BJ (cell line): ENCODE data around the gene DGKQ. TPM values are rescaled to one million over a fixed set of nuclear protein-coding genes. Genes with fewer than 3 reads are reported as not detected.

Experiments used
- CTCF ChIA-PET: fragments of 350-600 bp; formaldehyde crosslinking; extraction: SDS; loops from one replicate; lab custom pipeline; 2021; ENCODE audit warnings: antibody characterized with exemption, inconsistent platforms; lab: Yijun Ruan, JAX
- POLR2A ChIA-PET: fragments of 300-600 bp; sonication (Branson Sonifier 250); formaldehyde crosslinking; extraction: SDS; loops from one replicate; lab custom pipeline; 2021; ENCODE audit warnings: antibody characterized with exemption; lab: Charles Lee
- DNase-seq: peaks from one replicate; pipeline ENCODE4 v3.0.0-alpha.2; 2011; ENCODE audit warnings: low read depth
- H3K27me3 ChIP-seq: 2 replicates; pipeline ENCODE4 v1.6.0; 2011; ENCODE audit warnings: low read length; ENCODE audit not compliant: control insufficient read depth, insufficient read depth
- H3K36me3 ChIP-seq: 2 replicates; pipeline ENCODE4 v1.5.1; 2011; ENCODE audit warnings: low read length; ENCODE audit not compliant: control insufficient read depth, insufficient read depth
- H3K4me3 ChIP-seq: 2 replicates; pipeline ENCODE4 v1.5.1; 2011; ENCODE audit warnings: low read depth, mild to moderate bottlenecking, control low read depth, low read length
- polyA plus RNA-seq: library from polyadenylated mRNA; depleted of rRNA; stranded (reverse); fragments of >200 nt; gene quantifications from 2 replicates; pipeline ENCODE4 v1.2.3, GENCODE V29; 2011
- TF ChIP-seq, protein P1 (sequence below): IDR thresholded peaks from 2 replicates; pipeline ENCODE4 v1.5.1; 2011; ENCODE audit warnings: low read depth, mild to moderate bottlenecking, control low read depth, inconsistent platforms, low read length, moderate library complexity; ENCODE audit not compliant: insufficient read depth

The DGKQ gene
- polyA plus RNA-seq, 1 experiment = 6.5 TPM

DNA sequence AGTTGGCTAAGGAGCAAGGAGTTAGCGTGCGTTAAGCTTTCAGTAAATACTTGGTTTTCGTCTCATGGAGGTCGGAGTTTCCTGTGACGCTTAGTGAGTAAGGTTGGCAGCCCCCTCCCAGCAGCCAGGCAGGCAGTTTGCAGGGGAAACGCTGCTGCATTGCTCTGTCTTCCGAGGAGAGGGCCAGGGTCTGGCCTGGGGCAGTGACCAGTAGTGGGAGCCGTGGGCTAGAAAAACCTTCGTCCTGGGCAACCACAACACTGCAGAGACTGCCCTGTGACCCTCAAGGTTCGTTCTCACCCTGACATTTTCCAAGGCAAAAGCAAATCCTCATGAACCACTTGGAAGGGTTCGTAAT lies 40.7 kb downstream of the DGKQ start:
- 0 out of 2 replicates have a peak, but pooled peaks cover 3% of the 10 kb centered on the region for H3K36me3 ChIP-seq
- ChIA-PET CTCF (interaction anchor here (1.0 to 1.7 kb wide), 3 partner anchors 10 to 140 kb away, joined by 3 read pairs; no protein-coding TSS in a partner anchor), POLR2A (no interaction called here)
- peak overlapping the region; percentile 100 for H3K4me3 ChIP-seq
- no peak for DNase-seq
- no peaks in the 10 kb centered on the region for H3K27me3 ChIP-seq
- TF ChIP-seq, protein P1, sequence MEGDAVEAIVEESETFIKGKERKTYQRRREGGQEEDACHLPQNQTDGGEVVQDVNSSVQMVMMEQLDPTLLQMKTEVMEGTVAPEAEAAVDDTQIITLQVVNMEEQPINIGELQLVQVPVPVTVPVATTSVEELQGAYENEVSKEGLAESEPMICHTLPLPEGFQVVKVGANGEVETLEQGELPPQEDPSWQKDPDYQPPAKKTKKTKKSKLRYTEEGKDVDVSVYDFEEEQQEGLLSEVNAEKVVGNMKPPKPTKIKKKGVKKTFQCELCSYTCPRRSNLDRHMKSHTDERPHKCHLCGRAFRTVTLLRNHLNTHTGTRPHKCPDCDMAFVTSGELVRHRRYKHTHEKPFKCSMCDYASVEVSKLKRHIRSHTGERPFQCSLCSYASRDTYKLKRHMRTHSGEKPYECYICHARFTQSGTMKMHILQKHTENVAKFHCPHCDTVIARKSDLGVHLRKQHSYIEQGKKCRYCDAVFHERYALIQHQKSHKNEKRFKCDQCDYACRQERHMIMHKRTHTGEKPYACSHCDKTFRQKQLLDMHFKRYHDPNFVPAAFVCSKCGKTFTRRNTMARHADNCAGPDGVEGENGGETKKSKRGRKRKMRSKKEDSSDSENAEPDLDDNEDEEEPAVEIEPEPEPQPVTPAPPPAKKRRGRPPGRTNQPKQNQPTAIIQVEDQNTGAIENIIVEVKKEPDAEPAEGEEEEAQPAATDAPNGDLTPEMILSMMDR = no peak

DNA sequence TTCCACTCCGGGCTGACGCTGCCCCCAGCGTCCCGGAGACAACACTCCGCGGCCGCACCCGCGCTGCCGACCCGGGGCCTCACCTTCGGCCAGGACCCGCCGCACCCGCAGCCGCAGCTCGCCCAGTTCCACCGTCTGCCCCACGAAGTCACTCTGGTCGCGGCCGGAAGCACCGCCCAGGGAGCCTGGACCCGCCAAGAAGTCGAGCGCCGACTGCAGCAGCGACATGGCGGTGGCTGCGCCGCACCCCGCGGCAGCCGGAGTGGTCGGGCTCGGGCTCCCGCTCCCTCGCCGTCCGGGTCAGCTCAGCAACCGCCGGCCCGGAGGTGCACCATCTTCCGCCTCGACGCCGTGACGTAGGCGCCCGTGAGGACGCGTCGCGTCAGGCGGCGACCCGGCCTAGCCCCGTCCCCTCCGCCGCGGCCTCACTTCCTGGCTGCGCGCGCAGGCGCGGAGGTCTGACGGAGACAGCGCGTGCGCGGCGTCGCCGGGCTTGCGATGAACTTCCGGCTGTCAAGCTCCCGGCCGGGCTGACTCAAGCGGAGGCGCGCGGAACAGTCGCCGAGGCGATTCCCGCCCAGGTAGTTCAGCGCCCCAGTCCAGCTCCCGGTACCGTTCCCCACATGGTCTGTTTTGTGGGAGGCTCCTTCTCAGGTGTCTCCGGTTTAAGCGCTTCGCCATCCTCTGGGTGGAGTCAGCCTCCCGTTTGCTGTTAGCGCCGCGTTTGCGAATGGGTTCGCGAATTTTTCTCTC lies 41.2 kb downstream of the DGKQ start, which contains the start of the genes GAK and TMEM175:
Gene GAK (minus strand): TSS at position 357 of the 753 bp plus-strand sequence. CDS start 129 bp downstream, at position 228.
Gene TMEM175 (plus strand): TSS at position 501 of the 753 bp plus-strand sequence. CDS start 15,280 bp downstream, outside the sequence.
- Histone ChIP-seq H3K36me3 (0 out of 2 replicates have a peak, but pooled peaks cover 3% of the 10 kb centered on the region), H3K4me3 (peak within 1 kb of the TSS; percentile 100), H3K27me3 (no peaks in the 10 kb centered on the region)
- TF ChIP-seq, protein P1 = no peak
- ChIA-PET POLR2A (no interaction called here), CTCF (interaction anchor here (1.0 to 1.7 kb wide), 2 partner anchors 102 to 141 kb away, joined by 3 read pairs; no protein-coding TSS in a partner anchor)
- peak; percentile 84 for DNase-seq

DNA sequence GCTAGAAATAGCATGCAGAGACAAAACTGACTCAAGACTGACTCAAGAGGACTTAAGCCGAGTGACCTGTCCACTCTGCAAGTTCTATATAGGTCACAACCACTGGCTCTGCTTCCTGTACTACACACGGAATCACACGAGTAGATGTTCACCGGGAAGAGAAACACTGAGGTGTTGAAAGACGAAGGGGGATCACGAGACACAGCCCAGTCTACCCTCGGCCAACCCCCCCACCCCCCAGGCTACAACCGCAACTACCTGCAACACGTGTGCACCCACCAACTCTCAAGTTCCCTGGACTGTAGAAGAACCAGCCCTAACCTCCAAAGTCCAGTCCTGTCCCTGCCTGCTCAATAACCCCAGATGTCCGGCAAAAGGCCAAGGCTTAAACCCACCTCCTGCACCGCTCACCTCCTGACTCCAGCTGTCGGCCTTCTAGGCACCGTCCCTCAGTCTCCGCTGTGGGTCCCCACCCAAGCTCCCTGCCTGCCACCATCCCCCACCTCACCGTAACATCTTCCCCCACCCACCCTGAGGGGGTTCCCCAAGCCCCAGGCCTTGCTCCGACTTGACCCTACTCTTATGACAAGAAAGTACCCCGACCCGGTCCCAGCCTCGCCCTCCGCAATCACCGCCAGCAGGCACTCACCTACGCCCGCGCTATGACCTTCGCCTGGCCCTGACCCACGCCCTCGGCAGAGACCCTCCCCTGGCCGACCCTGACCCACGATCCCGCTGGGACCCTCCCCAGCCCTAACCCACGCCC lies 42.0 kb downstream of the DGKQ start:
- Histone ChIP-seq H3K4me3 (peak overlapping the region; percentile 100), H3K36me3 (0 out of 2 replicates have a peak, but pooled peaks cover 3% of the 10 kb centered on the region), H3K27me3 (no peaks in the 10 kb centered on the region)
- CTCF ChIA-PET = interaction anchor here (1.5 kb wide), 1 partner anchor 10 kb away, joined by 3 read pairs; no protein-coding TSS in a partner anchor
- DNase-seq = no peak
- TF ChIP-seq, protein P1 = no peak
- POLR2A ChIA-PET = interaction anchor here (0.5 kb wide), 1 partner anchor 204 kb away, joined by 5 read pairs; no protein-coding TSS in a partner anchor

DNA sequence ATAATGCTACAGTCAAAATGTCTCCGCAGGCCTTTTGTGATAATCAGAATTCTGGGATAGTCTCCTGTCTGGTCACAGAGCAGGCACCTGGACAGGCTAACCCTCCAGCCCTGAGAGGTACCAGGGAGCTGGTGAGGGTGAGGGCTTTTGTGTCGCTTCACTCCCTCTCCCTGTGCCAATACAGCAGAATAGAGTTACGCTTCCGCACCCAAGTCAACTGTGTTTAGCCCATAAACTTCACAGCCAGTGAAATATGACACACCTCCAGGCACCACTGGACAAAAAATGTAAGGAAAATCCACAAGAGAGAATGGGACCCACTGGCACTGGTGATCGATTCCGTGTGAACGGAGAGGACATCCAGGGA lies 42.6 kb downstream of the DGKQ start:
- CTCF ChIA-PET = interaction anchor here (1.3 to 1.8 kb wide), 4 partner anchors 9 to 189 kb away, joined by 3 to 5 read pairs (median 4); partner anchors contain the start of gene IDUA
- H3K27me3 ChIP-seq = no peaks in the 10 kb centered on the region
- 0 out of 2 replicates have a peak, but pooled peaks cover 3% of the 10 kb centered on the region for H3K36me3 ChIP-seq
- DNase-seq = no peak
- POLR2A ChIA-PET = interaction anchor here (0.5 kb wide), 1 partner anchor 203 kb away, joined by 5 read pairs; no protein-coding TSS in a partner anchor
- peak overlapping the region; percentile 100 for H3K4me3 ChIP-seq
- TF ChIP-seq, protein P1 = no peak
